Endothelial cell of umbilical vein (primary cell): ENCODE measurements around the gene CDC14B. TPM values are rescaled to one million over a fixed set of nuclear protein-coding genes. Genes with fewer than 3 reads are reported as not detected.

Experiments used
- BruUV-seq: library from RNA; stranded (reverse); fragments of 400-500 nt; replicated peaks from 2 replicates; lab custom pipeline; 2021; lab: Mats Ljungman, UMichigan
- CTCF ChIA-PET: fragments of 300-600, 350-600 bp; sonication (Branson Sonifier 250); formaldehyde crosslinking; loops from one replicate; lab custom pipeline; 2021; ENCODE audit warnings: antibody characterized with exemption, inconsistent platforms; lab: Charles Lee
- POLR2A ChIA-PET: fragments of 300-600, 350-600 bp; sonication (Branson Sonifier 250); formaldehyde crosslinking; loops from one replicate; lab custom pipeline; 2021; ENCODE audit warnings: antibody characterized with exemption, inconsistent platforms; lab: Charles Lee
- DNase-seq: peaks from one replicate; pipeline ENCODE4 v3.0.0-alpha.2; 2011; ENCODE audit warnings: low read depth, low spot score
- FAIRE-seq: peaks from 2 replicates; lab custom pipeline; 2011; peaks lifted over from hg19 to GRCh38; lab: Jason Lieb, UNC
- H2AFZ ChIP-seq: 2 replicates; pipeline ENCODE4 v1.6.0; 2012; ENCODE audit warnings: low read depth, low read length, control low read depth, inconsistent platforms
- H3K27ac ChIP-seq: 2 replicates; pipeline ENCODE4 v1.5.1; 2011; ENCODE audit warnings: low read depth, mild to moderate bottlenecking, control low read depth, low read length, moderate library complexity; ENCODE audit not compliant: insufficient read depth
- H3K27me3 ChIP-seq, 2 experiments: 2 replicates each; pipeline versions ENCODE4 v1.6.0 to v1.6.1; 2011; ENCODE audit warnings: low read length in 2 of 2, mixed read lengths in 1 of 2; ENCODE audit not compliant: control insufficient read depth in 2 of 2, insufficient read depth in 2 of 2
- H3K36me3 ChIP-seq, 2 experiments: 2 replicates in 1 of 2; 3 replicates in 1 of 2; pipeline ENCODE4 v1.5.1; 2011; ENCODE audit warnings: low read length in 2 of 2, mild to moderate bottlenecking in 1 of 2, moderate library complexity in 1 of 2; ENCODE audit not compliant: control insufficient read depth in 2 of 2, insufficient read depth in 2 of 2; ENCODE audit errors: extremely low read depth in 1 of 2
- H3K4me1 ChIP-seq: 3 replicates; pipeline ENCODE4 v1.5.1; 2011; ENCODE audit warnings: mild to moderate bottlenecking, low read length; ENCODE audit not compliant: control insufficient read depth, insufficient read depth; ENCODE audit errors: extremely low read depth
- H3K4me2 ChIP-seq: 2 replicates; pipeline ENCODE4 v1.6.1; 2011; ENCODE audit warnings: low read length, control low read depth, mixed read lengths; ENCODE audit not compliant: insufficient read depth
- H3K4me3 ChIP-seq, 3 experiments: fragments of 200-600 bp in 1 of 3; sonication (generic), shearing (Covaris generic) in 1 of 3; replicated peaks in 1 of 3; 2 replicates each; pipeline ENCODE4 v1.5.1; 2011 to 2016; ENCODE audit warnings: control low read depth in 3 of 3, low read length in 3 of 3, mild to moderate bottlenecking in 2 of 3, inconsistent platforms in 1 of 3, low read depth in 1 of 3, moderate library complexity in 1 of 3; ENCODE audit not compliant: insufficient read depth in 1 of 3
- H3K79me2 ChIP-seq: 2 replicates; pipeline ENCODE4 v1.6.0; 2012; ENCODE audit warnings: low read length, inconsistent platforms; ENCODE audit not compliant: control insufficient read depth, insufficient read depth
- H3K9ac ChIP-seq: replicated peaks from 2 replicates; pipeline ENCODE3; 2011; ENCODE audit warnings: low read length, control low read depth; ENCODE audit not compliant: insufficient read depth; ENCODE audit errors: extremely low read depth
- H3K9me1 ChIP-seq: replicated peaks from 3 replicates; pipeline ENCODE4 v1.6.0; 2011; ENCODE audit warnings: mild to moderate bottlenecking, low read length; ENCODE audit not compliant: control insufficient read depth, insufficient read depth; ENCODE audit errors: extremely low read depth
- H3K9me3 ChIP-seq: replicated peaks from 2 replicates; pipeline ENCODE4 v1.5.1; 2012; ENCODE audit warnings: low read length, inconsistent platforms; ENCODE audit not compliant: control insufficient read depth, insufficient read depth
- H4K20me1 ChIP-seq: replicated peaks from 2 replicates; pipeline ENCODE3; 2011; ENCODE audit warnings: mild to moderate bottlenecking, low read length; ENCODE audit not compliant: control insufficient read depth, insufficient read depth; ENCODE audit errors: extremely low read depth
- EZH2 ChIP-seq: IDR thresholded peaks from 2 replicates; pipeline ENCODE4 v1.6.1; 2012; ENCODE audit warnings: borderline replicate concordance, low read depth, mild to moderate bottlenecking, moderate library complexity, low read length, inconsistent platforms; ENCODE audit not compliant: severe bottlenecking
- FOS ChIP-seq: IDR thresholded peaks from 2 replicates; pipeline ENCODE4 v1.6.1; 2011; ENCODE audit warnings: mild to moderate bottlenecking, low read length, moderate library complexity, borderline replicate concordance; ENCODE audit not compliant: insufficient read depth
- JUN ChIP-seq: IDR thresholded peaks from 2 replicates; pipeline ENCODE4 v1.6.1; 2011; ENCODE audit warnings: borderline replicate concordance, low read depth; ENCODE audit not compliant: insufficient read length, insufficient read depth
- MYC ChIP-seq: IDR thresholded peaks from one replicate; pipeline ENCODE4 v1.6.1; 2011; ENCODE audit warnings: mild to moderate bottlenecking, low read depth, low read length
- POLR2A ChIP-seq: IDR thresholded peaks from 2 replicates; pipeline ENCODE4 v1.6.1; 2012; ENCODE audit warnings: low read depth, mild to moderate bottlenecking, control low read depth, low read length
- POLR2AphosphoS5 ChIP-seq: IDR thresholded peaks from 2 replicates; pipeline ENCODE4 v1.6.1; 2012; ENCODE audit warnings: low read depth, mild to moderate bottlenecking, control low read depth, low read length, moderate library complexity; ENCODE audit not compliant: insufficient read depth
- dilution Hi-C: fragments of 300-500 bp; cut with MboI; formaldehyde crosslinking; loops from one replicate; pipeline ENCODE4 v1.15.0; 2019; ENCODE audit warnings: low sequenced_read_pairs; ENCODE audit not compliant: extremely low pct_ligation_motif_present
- intact Hi-C: fragments of 100-400 bp; cut with micrococcal nuclease; formaldehyde crosslinking; loops from one replicate; pipeline ENCODE4 v1.10.0; 2022
- polyA plus RNA-seq, 4 experiments: library from polyadenylated mRNA; depleted of rRNA in 3 of 4; stranded (reverse) in 3 of 4; unstranded in 1 of 4; fragments of >200 nt; gene quantifications; 2 replicates each; pipeline versions ENCODE4 v1.2.1 to v1.2.3, GENCODE V29; 2011 to 2012; ENCODE audit warnings: missing spikeins in 1 of 4
- total RNA-seq: library from RNA; stranded (reverse); gene quantifications from 2 replicates; pipeline ENCODE4 v1.2.3, GENCODE V29; 2021
- TF ChIP-seq, protein P1 (sequence below): IDR thresholded peaks from 2 replicates; pipeline ENCODE4 v1.6.1; 2011; ENCODE audit not compliant: insufficient read depth, insufficient read length
- TF ChIP-seq, protein P2 (sequence below), 2 donors: IDR thresholded peaks; 1 replicate in 1 of 2; 2 replicates in 1 of 2; pipeline ENCODE4 v1.5.1; 2011; ENCODE audit warnings: low read length in 2 of 2, mild to moderate bottlenecking in 2 of 2, moderate library complexity in 2 of 2, control low read depth in 1 of 2, inconsistent platforms in 1 of 2, low read depth in 1 of 2; ENCODE audit not compliant: insufficient read depth in 1 of 2; ENCODE audit errors: extremely low read depth in 1 of 2

The CDC14B gene
- total and polyA plus RNA-seq, 2 donors (not counting 3 experiments of a cell fraction or from before 2014, with no cell fraction given) = 0.39 to 0.93 TPM

DNA sequence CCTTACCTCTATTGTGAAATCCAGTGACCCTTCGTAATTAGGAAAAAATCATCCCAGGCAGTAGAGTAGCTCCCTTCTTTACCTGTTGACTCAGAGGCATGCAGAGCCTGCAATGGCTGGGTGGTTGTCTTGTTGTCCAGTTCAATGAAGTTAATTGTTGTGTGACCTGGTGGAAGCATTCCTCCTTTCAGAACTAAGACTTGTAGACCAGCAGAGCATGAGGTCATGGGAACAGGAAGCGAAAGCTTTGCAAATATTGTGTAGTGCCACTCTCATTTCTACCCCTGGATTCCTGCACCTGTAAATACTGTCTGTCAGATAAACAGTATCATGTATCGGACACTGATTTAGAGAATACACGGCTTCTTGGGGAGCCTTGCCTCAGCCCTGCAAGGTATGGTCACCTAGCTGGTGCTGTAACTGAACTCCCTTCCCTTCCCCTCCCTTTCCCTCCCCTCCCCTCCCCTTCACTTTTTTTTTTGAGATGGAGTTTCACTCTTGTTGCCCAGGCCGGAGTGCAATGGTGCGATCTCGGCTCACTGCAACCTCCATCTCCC is 41.1 kb upstream of the CDC14B start:
- no peak for DNase-seq
- intact Hi-C loops = no loop called here

More for the DNA sequence above, 41.1 kb upstream of the CDC14B start:
- Histone ChIP-seq H3K9me1 (no peaks in the 10 kb centered on the region), H4K20me1 (no peaks in the 10 kb centered on the region), H3K79me2 (no peaks in the 10 kb centered on the region), H3K4me3 (no peak overlapping the region), H3K27me3 (peaks cover 0 to 2% of the 10 kb centered on the region in 2 experiments), H3K9me3 (no peaks in the 10 kb centered on the region), H3K4me2 (no peak overlapping the region), H3K27ac (no peak overlapping the region), H2AFZ (no peak overlapping the region), H3K36me3 (no peaks in the 10 kb centered on the region), H3K4me1 (peaks cover under 1% of the 10 kb centered on the region), H3K9ac (no peak overlapping the region)
- BruUV-seq = no TSS peak
- CTCF ChIA-PET = interaction anchor here (0.6 to 3.1 kb wide), 2 partner anchors 117 to 333 kb away, joined by 3 to 10 read pairs; no protein-coding TSS in a partner anchor
- dilution Hi-C loops = no loop called here
- FAIRE-seq = no peak
- POLR2A ChIA-PET = no interaction called here
- no peak for TF ChIP-seq MYC
- no peak for TF ChIP-seq EZH2
- TF ChIP-seq, protein P1, sequence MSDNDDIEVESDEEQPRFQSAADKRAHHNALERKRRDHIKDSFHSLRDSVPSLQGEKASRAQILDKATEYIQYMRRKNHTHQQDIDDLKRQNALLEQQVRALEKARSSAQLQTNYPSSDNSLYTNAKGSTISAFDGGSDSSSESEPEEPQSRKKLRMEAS = no peak
- no peak for TF ChIP-seq POLR2AphosphoS5
- no peak for TF ChIP-seq FOS
- TF ChIP-seq, protein P2, sequence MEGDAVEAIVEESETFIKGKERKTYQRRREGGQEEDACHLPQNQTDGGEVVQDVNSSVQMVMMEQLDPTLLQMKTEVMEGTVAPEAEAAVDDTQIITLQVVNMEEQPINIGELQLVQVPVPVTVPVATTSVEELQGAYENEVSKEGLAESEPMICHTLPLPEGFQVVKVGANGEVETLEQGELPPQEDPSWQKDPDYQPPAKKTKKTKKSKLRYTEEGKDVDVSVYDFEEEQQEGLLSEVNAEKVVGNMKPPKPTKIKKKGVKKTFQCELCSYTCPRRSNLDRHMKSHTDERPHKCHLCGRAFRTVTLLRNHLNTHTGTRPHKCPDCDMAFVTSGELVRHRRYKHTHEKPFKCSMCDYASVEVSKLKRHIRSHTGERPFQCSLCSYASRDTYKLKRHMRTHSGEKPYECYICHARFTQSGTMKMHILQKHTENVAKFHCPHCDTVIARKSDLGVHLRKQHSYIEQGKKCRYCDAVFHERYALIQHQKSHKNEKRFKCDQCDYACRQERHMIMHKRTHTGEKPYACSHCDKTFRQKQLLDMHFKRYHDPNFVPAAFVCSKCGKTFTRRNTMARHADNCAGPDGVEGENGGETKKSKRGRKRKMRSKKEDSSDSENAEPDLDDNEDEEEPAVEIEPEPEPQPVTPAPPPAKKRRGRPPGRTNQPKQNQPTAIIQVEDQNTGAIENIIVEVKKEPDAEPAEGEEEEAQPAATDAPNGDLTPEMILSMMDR (IDR thresholded peaks at IDR 0.05; ENCODE audit: extremely low read depth in 1 of 2, insufficient read depth in 1 of 2, low read depth in 1 of 2, low read length in 2 of 2) = no peak
- TF ChIP-seq POLR2A = no peak
- TF ChIP-seq JUN = no peak
